HCT116 (cell line): Measurements from ENCODE around the gene MAEA. TPM values are rescaled to one million over a fixed set of nuclear protein-coding genes. Genes with fewer than 3 reads are reported as not detected.

Experiments used
- ATAC-seq: fragments of 200-7000 bp; cut with Tn5 transposase; 2 replicates; pipeline ENCODE4 v1.9.1; 2020; ENCODE audit warnings: mild to moderate bottlenecking, moderate library complexity
- BruUV-seq: library from RNA; stranded (reverse); fragments of 400-500 nt; replicated peaks from 2 replicates; lab custom pipeline; 2021; lab: Mats Ljungman, UMichigan
- CTCF ChIA-PET: fragments of 300-600 bp; sonication (Branson Sonifier 250); formaldehyde crosslinking; loops from one replicate; lab custom pipeline; 2021; ENCODE audit warnings: antibody characterized with exemption; lab: Charles Lee
- POLR2A ChIA-PET: fragments of 300-600, 350-600 bp; sonication (Branson Sonifier 250); formaldehyde crosslinking; loops from one replicate; lab custom pipeline; 2021; ENCODE audit warnings: antibody characterized with exemption; lab: Charles Lee
- RAD21 ChIA-PET, 2 experiments: fragments of 300-600 bp; sonication (Branson Sonifier 250); formaldehyde crosslinking; loops; one replicate each; lab custom pipeline; 2023; ENCODE audit warnings: low total read pairs in 2 of 2; ENCODE audit not compliant: uncharacterized antibody in 2 of 2, unreplicated experiment in 2 of 2, low non-redundant PET in 1 of 2; lab: Charles Lee
- DNase-seq: peaks from one replicate; pipeline ENCODE4 v3.0.0-alpha.2; 2010; ENCODE audit warnings: low read depth, low spot score
- H2AFZ ChIP-seq: fragments of 200-600 bp; shearing (Covaris generic), sonication (generic); 2 replicates; pipeline ENCODE4 v1.6.1; 2017; ENCODE audit warnings: low read depth, mixed run types, mixed read lengths, antibody characterized with exemption, low read length; ENCODE audit not compliant: poor library complexity, severe bottlenecking
- H3K27ac ChIP-seq: 2 replicates; pipeline ENCODE4 v1.5.1; 2012; ENCODE audit warnings: low read depth, low read length
- H3K27me3 ChIP-seq: fragments of 200-600 bp; sonication (generic); 2 replicates; pipeline ENCODE4 v1.6.1; 2016; ENCODE audit warnings: mixed run types, low read length, mixed read lengths; ENCODE audit not compliant: insufficient read depth
- H3K36me3 ChIP-seq, 2 experiments: fragments of 200-500 bp in 1 of 2; fragments of 200-600 bp in 1 of 2; sonication (Bioruptor generic) in 1 of 2; sonication (generic) in 1 of 2; 2 replicates each; pipeline versions ENCODE4 v1.5.1 to v1.6.1; 2014 to 2016; ENCODE audit warnings: low read length in 2 of 2, inconsistent platforms in 1 of 2, mixed read lengths in 1 of 2, mixed run types in 1 of 2; ENCODE audit not compliant: insufficient read depth in 2 of 2, control insufficient read depth in 1 of 2
- H3K4me1 ChIP-seq, 2 experiments: fragments of 200-600 bp in 1 of 2; sonication (generic) in 1 of 2; 2 replicates each; pipeline versions ENCODE4 v1.5.1 to v1.6.1; 2012 to 2017; ENCODE audit warnings: low read length in 2 of 2, inconsistent platforms in 1 of 2, mild to moderate bottlenecking in 1 of 2, mixed read lengths in 1 of 2, mixed run types in 1 of 2, moderate library complexity in 1 of 2; ENCODE audit not compliant: insufficient read depth in 2 of 2, control insufficient read depth in 1 of 2
- H3K4me2 ChIP-seq: fragments of 200-600 bp; sonication (generic); 2 replicates; pipeline ENCODE4 v1.6.1; 2017; ENCODE audit warnings: mixed run types, low read length, mixed read lengths
- H3K4me3 ChIP-seq, 2 experiments: fragments of 200-600 bp in 1 of 2; sonication (generic) in 1 of 2; replicated peaks in 1 of 2; 2 replicates each; pipeline ENCODE4 v1.5.1; 2011 to 2016; ENCODE audit warnings: low read length in 2 of 2, control low read depth in 1 of 2, low read depth in 1 of 2, mild to moderate bottlenecking in 1 of 2, mixed read lengths in 1 of 2, mixed run types in 1 of 2
- H3K79me2 ChIP-seq: fragments of 200-600 bp; sonication (generic); 2 replicates; pipeline ENCODE4 v1.6.1; 2017; ENCODE audit warnings: mild to moderate bottlenecking, mixed run types, low read length, moderate library complexity, mixed read lengths; ENCODE audit not compliant: insufficient read depth
- H3K9ac ChIP-seq: fragments of 200-600 bp; sonication (generic); 2 replicates; pipeline ENCODE4 v1.6.1; 2016; ENCODE audit warnings: low read length, mixed read lengths
- H3K9me2 ChIP-seq: fragments of 200-600 bp; sonication (generic), shearing (Covaris generic); 2 replicates; pipeline ENCODE4 v1.6.1; 2017; ENCODE audit warnings: mixed run types, mild to moderate bottlenecking, moderate library complexity; ENCODE audit not compliant: insufficient read depth
- H3K9me3 ChIP-seq, 2 experiments: fragments of 200-500 bp in 1 of 2; fragments of 200-600 bp in 1 of 2; sonication (Bioruptor generic) in 1 of 2; sonication (generic) in 1 of 2; 2 replicates each; pipeline ENCODE4 v1.6.1; 2014 to 2017; ENCODE audit warnings: low read length in 2 of 2, mixed read lengths in 2 of 2, inconsistent platforms in 1 of 2, low read depth in 1 of 2, mild to moderate bottlenecking in 1 of 2, mixed run types in 1 of 2, moderate library complexity in 1 of 2; ENCODE audit not compliant: control insufficient read depth in 1 of 2, insufficient read depth in 1 of 2
- H4K20me1 ChIP-seq: fragments of 200-600 bp; sonication (generic), shearing (Covaris generic); 2 replicates; pipeline ENCODE4 v1.6.1; 2017; ENCODE audit warnings: mixed run types, mild to moderate bottlenecking, moderate library complexity; ENCODE audit not compliant: insufficient read depth
- ELF1 ChIP-seq: IDR thresholded peaks from 2 replicates; pipeline ENCODE4 v1.6.1; 2012; ENCODE audit warnings: low read depth, borderline replicate concordance
- MAX ChIP-seq: IDR thresholded peaks from 2 replicates; pipeline ENCODE4 v1.6.1; 2012
- REST ChIP-seq: IDR thresholded peaks from 2 replicates; pipeline ENCODE4 v1.6.1; 2012; ENCODE audit warnings: low read depth
- intact Hi-C: fragments of 100-400 bp; cut with micrococcal nuclease; formaldehyde crosslinking; loops from 2 replicates; pipeline ENCODE4 v1.10.0; 2022
- total RNA-seq: library from RNA; stranded (reverse); gene quantifications from one replicate; pipeline ENCODE4 v1.2.1, GENCODE V29; 2021; ENCODE audit not compliant: unreplicated experiment

Gene MAEA
- total RNA-seq, 1 experiment from 2014 or later: 88.3 TPM

- intact Hi-C loops: loop anchor here (5.0 kb wide), 1 partner anchor 61 kb away; the partner anchor contains the start of gene MAEA
- Histone ChIP-seq H3K9ac (peak overlapping the region; percentile 85; the same call in 1 of the 2 replicates), H3K27me3 (no peaks in the 10 kb centered on the region), H3K4me3 (peak overlapping the region in 1 of 2 experiments; percentile 76; a peak in 1 of 4 replicates), H2AFZ (no peak overlapping the region), H3K79me2 (peaks cover 29% of the 10 kb centered on the region), H4K20me1 (no peaks in the 10 kb centered on the region), H3K9me2 (no peaks in the 10 kb centered on the region), H3K9me3 (no peaks in the 10 kb centered on the region), H3K36me3 (no peaks in the 10 kb centered on the region; a peak in 2 of 4 replicates), H3K4me1 (peaks cover 8 to 32% of the 10 kb centered on the region in 2 experiments), H3K4me2 (peak overlapping the region; percentile 85), H3K27ac (peak overlapping the region; percentile 99)
- ChIA-PET POLR2A (no interaction called here), CTCF (no interaction called here), RAD21 (no interaction called here)
- DNase-seq: no peak
- no peak for ATAC-seq
- TF ChIP-seq MAX: no peak
- TF ChIP-seq REST: no peak
- no peak for TF ChIP-seq ELF1
- no TSS peak for BruUV-seq
Measured at GRCh38 chr4:1348746-1349145, 59.1 kb downstream of the MAEA start.
